Measurements from ENCODE around the gene TOM1L2.

- TF ChIP-seq, protein P1, sequence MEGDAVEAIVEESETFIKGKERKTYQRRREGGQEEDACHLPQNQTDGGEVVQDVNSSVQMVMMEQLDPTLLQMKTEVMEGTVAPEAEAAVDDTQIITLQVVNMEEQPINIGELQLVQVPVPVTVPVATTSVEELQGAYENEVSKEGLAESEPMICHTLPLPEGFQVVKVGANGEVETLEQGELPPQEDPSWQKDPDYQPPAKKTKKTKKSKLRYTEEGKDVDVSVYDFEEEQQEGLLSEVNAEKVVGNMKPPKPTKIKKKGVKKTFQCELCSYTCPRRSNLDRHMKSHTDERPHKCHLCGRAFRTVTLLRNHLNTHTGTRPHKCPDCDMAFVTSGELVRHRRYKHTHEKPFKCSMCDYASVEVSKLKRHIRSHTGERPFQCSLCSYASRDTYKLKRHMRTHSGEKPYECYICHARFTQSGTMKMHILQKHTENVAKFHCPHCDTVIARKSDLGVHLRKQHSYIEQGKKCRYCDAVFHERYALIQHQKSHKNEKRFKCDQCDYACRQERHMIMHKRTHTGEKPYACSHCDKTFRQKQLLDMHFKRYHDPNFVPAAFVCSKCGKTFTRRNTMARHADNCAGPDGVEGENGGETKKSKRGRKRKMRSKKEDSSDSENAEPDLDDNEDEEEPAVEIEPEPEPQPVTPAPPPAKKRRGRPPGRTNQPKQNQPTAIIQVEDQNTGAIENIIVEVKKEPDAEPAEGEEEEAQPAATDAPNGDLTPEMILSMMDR (IDR thresholded peaks at IDR 0.05) = no peak
- TF ChIP-seq POLR2AphosphoS5 (IDR thresholded peaks at IDR 0.05; ENCODE audit: insufficient read depth in 1 of 2, low read depth in 1 of 2) (no peak), POLR2A (IDR thresholded peaks at IDR 0.05) (no peak)
Measured at GRCh38 chr17:17845046-17845775, 127.0 kb downstream of the TOM1L2 start.
